Measurements from ENCODE around the gene SDK2.

DNA sequence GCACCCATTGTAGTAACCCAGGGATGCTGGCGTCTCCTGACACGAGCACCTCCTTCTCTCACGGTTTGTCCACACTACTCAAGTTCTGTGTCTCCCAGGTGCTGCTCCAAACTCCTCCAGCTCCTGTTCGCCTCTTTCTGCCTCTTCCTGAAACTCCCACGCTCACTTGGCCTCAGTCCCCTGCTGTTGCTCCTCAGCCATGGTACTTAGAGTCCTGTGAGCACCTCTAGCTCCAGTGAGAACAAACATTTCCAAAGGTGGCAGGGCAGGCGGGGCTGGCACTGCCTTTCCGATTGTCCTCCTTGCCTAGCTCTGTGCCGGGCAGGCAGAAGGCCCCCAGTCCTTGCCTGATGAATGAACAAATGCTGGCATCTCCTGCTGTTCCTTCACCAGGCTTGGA, 146.1 kb downstream of the SDK2 start:
- TF ChIP-seq, protein P1, sequence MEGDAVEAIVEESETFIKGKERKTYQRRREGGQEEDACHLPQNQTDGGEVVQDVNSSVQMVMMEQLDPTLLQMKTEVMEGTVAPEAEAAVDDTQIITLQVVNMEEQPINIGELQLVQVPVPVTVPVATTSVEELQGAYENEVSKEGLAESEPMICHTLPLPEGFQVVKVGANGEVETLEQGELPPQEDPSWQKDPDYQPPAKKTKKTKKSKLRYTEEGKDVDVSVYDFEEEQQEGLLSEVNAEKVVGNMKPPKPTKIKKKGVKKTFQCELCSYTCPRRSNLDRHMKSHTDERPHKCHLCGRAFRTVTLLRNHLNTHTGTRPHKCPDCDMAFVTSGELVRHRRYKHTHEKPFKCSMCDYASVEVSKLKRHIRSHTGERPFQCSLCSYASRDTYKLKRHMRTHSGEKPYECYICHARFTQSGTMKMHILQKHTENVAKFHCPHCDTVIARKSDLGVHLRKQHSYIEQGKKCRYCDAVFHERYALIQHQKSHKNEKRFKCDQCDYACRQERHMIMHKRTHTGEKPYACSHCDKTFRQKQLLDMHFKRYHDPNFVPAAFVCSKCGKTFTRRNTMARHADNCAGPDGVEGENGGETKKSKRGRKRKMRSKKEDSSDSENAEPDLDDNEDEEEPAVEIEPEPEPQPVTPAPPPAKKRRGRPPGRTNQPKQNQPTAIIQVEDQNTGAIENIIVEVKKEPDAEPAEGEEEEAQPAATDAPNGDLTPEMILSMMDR (conservative IDR thresholded peaks at IDR 0.05; ENCODE audit: low read depth, low read length): no peak
- no peak for TF ChIP-seq POLR2A (IDR thresholded peaks at IDR 0.05; ENCODE audit: low read depth, low read length)
- TF ChIP-seq RFX5 (IDR thresholded peaks at IDR 0.05; ENCODE audit: low read depth, low read length): no peak
- no peak for TF ChIP-seq MAZ (IDR thresholded peaks at IDR 0.05; ENCODE audit: borderline replicate concordance, low read depth, low read length)
- TF ChIP-seq, protein P2, sequence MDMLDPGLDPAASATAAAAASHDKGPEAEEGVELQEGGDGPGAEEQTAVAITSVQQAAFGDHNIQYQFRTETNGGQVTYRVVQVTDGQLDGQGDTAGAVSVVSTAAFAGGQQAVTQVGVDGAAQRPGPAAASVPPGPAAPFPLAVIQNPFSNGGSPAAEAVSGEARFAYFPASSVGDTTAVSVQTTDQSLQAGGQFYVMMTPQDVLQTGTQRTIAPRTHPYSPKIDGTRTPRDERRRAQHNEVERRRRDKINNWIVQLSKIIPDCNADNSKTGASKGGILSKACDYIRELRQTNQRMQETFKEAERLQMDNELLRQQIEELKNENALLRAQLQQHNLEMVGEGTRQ (IDR thresholded peaks at IDR 0.05; ENCODE audit: low read depth, low read length): no peak
- no peak for TF ChIP-seq BHLHE40 (IDR thresholded peaks at IDR 0.05; ENCODE audit: low read depth, low read length)
- TF ChIP-seq FOS (IDR thresholded peaks at IDR 0.05; ENCODE audit: low read depth, low read length): no peak
- no peak for TF ChIP-seq RAD21 (IDR thresholded peaks at IDR 0.05; ENCODE audit: low read length)
- no peak for TF ChIP-seq MXI1 (IDR thresholded peaks at IDR 0.05; ENCODE audit: borderline replicate concordance, low read depth, low read length)
- TF ChIP-seq CEBPB (IDR thresholded peaks at IDR 0.05; ENCODE audit: low read depth, low read length): no peak
- TF ChIP-seq CHD1 (IDR thresholded peaks at IDR 0.05; ENCODE audit: low read depth, low read length): no peak
- TF ChIP-seq, protein P3, sequence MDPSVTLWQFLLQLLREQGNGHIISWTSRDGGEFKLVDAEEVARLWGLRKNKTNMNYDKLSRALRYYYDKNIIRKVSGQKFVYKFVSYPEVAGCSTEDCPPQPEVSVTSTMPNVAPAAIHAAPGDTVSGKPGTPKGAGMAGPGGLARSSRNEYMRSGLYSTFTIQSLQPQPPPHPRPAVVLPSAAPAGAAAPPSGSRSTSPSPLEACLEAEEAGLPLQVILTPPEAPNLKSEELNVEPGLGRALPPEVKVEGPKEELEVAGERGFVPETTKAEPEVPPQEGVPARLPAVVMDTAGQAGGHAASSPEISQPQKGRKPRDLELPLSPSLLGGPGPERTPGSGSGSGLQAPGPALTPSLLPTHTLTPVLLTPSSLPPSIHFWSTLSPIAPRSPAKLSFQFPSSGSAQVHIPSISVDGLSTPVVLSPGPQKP (IDR thresholded peaks at IDR 0.05; ENCODE audit: borderline replicate concordance, low read depth, low read length): no peak
- no peak for TF ChIP-seq NFE2L2 (IDR thresholded peaks at IDR 0.05; ENCODE audit: low read depth, low read length)
